Common myeloid progenitor, CD34-positive (primary cell): ENCODE measurements around the gene ZNF516.

ENCODE experiments used
- CTCF ChIA-PET: fragments of 350-600 bp; sonication (Branson Sonifier 250); formaldehyde crosslinking; loops from one replicate; lab custom pipeline; 2021; ENCODE audit warnings: antibody characterized with exemption; lab: Charles Lee
- POLR2A ChIA-PET: fragments of 350-600 bp; sonication (Branson Sonifier 250); formaldehyde crosslinking; loops from one replicate; lab custom pipeline; 2021; ENCODE audit warnings: antibody characterized with exemption; lab: Charles Lee
- DNase-seq, 3 donors: peaks; one replicate each; pipeline versions ENCODE4 v3.0.0 to v3.0.0-alpha.2; 2013
- H3K27ac ChIP-seq, 2 experiments: 1 replicate in 1 of 2; 2 replicates in 1 of 2; pipeline ENCODE4 v1.7.0; 2013; ENCODE audit warnings: inconsistent platforms in 2 of 2, low read length in 2 of 2, mild to moderate bottlenecking in 2 of 2, low read depth in 1 of 2, moderate library complexity in 1 of 2; ENCODE audit not compliant: severe bottlenecking in 2 of 2, insufficient read depth in 1 of 2, poor library complexity in 1 of 2
- H3K27me3 ChIP-seq, 5 experiments: replicated peaks in 2 of 5; 1 replicate in 3 of 5; 2 replicates in 2 of 5; pipeline versions ENCODE4 v1.6.1 to v1.7.0; 2013; ENCODE audit warnings: low read length in 4 of 5, mild to moderate bottlenecking in 2 of 5, moderate library complexity in 2 of 5, inconsistent platforms in 1 of 5; ENCODE audit not compliant: insufficient read depth in 5 of 5, control insufficient read depth in 4 of 5
- H3K36me3 ChIP-seq, 4 experiments: 1 replicate in 2 of 4; 2 replicates in 2 of 4; pipeline versions ENCODE4 v1.6.1 to v1.7.0; 2013; ENCODE audit warnings: low read length in 3 of 4, control low read depth in 1 of 4, mild to moderate bottlenecking in 1 of 4; ENCODE audit not compliant: control insufficient read depth in 4 of 4, insufficient read depth in 4 of 4
- H3K4me1 ChIP-seq, 4 experiments: 1 replicate in 3 of 4; 2 replicates in 1 of 4; pipeline versions ENCODE4 v1.6.1 to v1.7.1; 2013; ENCODE audit warnings: low read length in 3 of 4, mild to moderate bottlenecking in 3 of 4, control low read depth in 1 of 4, inconsistent platforms in 1 of 4, moderate library complexity in 1 of 4; ENCODE audit not compliant: control insufficient read depth in 4 of 4, insufficient read depth in 4 of 4; ENCODE audit errors: control extremely low read depth in 1 of 4
- H3K4me3 ChIP-seq, 7 experiments: 1 replicate in 4 of 7; 2 replicates in 3 of 7; pipeline versions ENCODE4 v1.5.1 to v1.7.0; 2013; ENCODE audit warnings: mild to moderate bottlenecking in 7 of 7, low read length in 6 of 7, moderate library complexity in 6 of 7, inconsistent platforms in 2 of 7, low read depth in 2 of 7, control low read depth in 1 of 7; ENCODE audit not compliant: insufficient read depth in 4 of 7, control insufficient read depth in 1 of 7; ENCODE audit errors: extremely low read depth in 1 of 7
- H3K9me3 ChIP-seq, 5 experiments: 1 replicate in 4 of 5; 2 replicates in 1 of 5; pipeline versions ENCODE4 v1.6.1 to v1.7.1; 2013; ENCODE audit warnings: low read length in 4 of 5, mild to moderate bottlenecking in 2 of 5, inconsistent platforms in 1 of 5, low read depth in 1 of 5, moderate library complexity in 1 of 5; ENCODE audit not compliant: control insufficient read depth in 4 of 5, insufficient read depth in 2 of 5; ENCODE audit errors: control extremely low read depth in 1 of 5
- WGBS: methylation state at CpG from one replicate; pipeline ENCODE4 v1.1.5; 2013; ENCODE audit not compliant: insufficient coverage; 5-methylcytosine and 5-hydroxymethylcytosine counted together

Gene ZNF516

GRCh38 chr18:76384861-76385680 lies 110.0 kb downstream of the ZNF516 start:
- no peaks in the 10 kb centered on the region for H3K9me3 ChIP-seq
- CTCF ChIA-PET: interaction anchor here (3.5 kb wide), 1 partner anchor 15 kb away, joined by 17 read pairs; no protein-coding TSS in a partner anchor
- no peak overlapping the region for H3K27ac ChIP-seq
- H3K27me3 ChIP-seq: no peaks in the 10 kb centered on the region
- H3K36me3 ChIP-seq: peaks cover 0 to 5% (median 3%) of the 10 kb centered on the region in 4 experiments
- H3K4me1 ChIP-seq: peaks cover 0 to 30% (median 23%) of the 10 kb centered on the region in 4 experiments
- DNase-seq: no peak
- no peak overlapping the region for H3K4me3 ChIP-seq
- 98% methylated on average over 33 of the region's 35 CpGs for WGBS
- POLR2A ChIA-PET: no interaction called here

- no peak for DNase-seq
- Histone ChIP-seq H3K27ac (no peak overlapping the region), H3K36me3 (peaks cover 0 to 13% (median 10%) of the 10 kb centered on the region in 4 experiments)
These were observed 110.8 kb downstream of the ZNF516 start for GRCh38 chr18:76384114-76384790.

GRCh38 chr18:76383636-76384035 lies 111.4 kb downstream of the ZNF516 start:
- ChIA-PET POLR2A (no interaction called here), CTCF (interaction anchor here (1.1 kb wide), 1 partner anchor 11 kb away, joined by 3 read pairs; no protein-coding TSS in a partner anchor)
- peaks cover 0 to 17% (median 11%) of the 10 kb centered on the region in 4 experiments for H3K4me1 ChIP-seq
- no peak overlapping the region for H3K4me3 ChIP-seq
- DNase-seq: no peak
- no peaks in the 10 kb centered on the region for H3K9me3 ChIP-seq
- no peaks in the 10 kb centered on the region for H3K27me3 ChIP-seq
- no peak overlapping the region for H3K27ac ChIP-seq
- WGBS: 98% methylated on average over 10 of the region's 13 CpGs
- peaks cover 0 to 17% (median 13%) of the 10 kb centered on the region in 4 experiments for H3K36me3 ChIP-seq

More at GRCh38 chr18:76384114-76384790, 110.8 kb downstream of the ZNF516 start:
- peaks cover 0 to 21% (median 16%) of the 10 kb centered on the region in 4 experiments for H3K4me1 ChIP-seq
- no peaks in the 10 kb centered on the region for H3K9me3 ChIP-seq
- 98% methylated on average over 5 of the region's 30 CpGs for WGBS
- CTCF ChIA-PET: no interaction called here
- H3K27me3 ChIP-seq: no peaks in the 10 kb centered on the region
- no peak overlapping the region for H3K4me3 ChIP-seq
- POLR2A ChIA-PET: no interaction called here

- no peaks in the 10 kb centered on the region for H3K27me3 ChIP-seq
- ChIA-PET CTCF (interaction anchor here (1.1 kb wide), 1 partner anchor 9 kb away, joined by 3 read pairs; no protein-coding TSS in a partner anchor), POLR2A (no interaction called here)
- no peak overlapping the region for H3K27ac ChIP-seq
- DNase-seq: no peak
- WGBS: 95% methylated on average over 8 of the region's 8 CpGs
- no peak overlapping the region for H3K4me3 ChIP-seq
- peaks cover 2 to 26% (median 17%) of the 10 kb centered on the region in 4 experiments for H3K36me3 ChIP-seq
- no peaks in the 10 kb centered on the region for H3K9me3 ChIP-seq
- H3K4me1 ChIP-seq: peaks cover 0 to 16% (median 10%) of the 10 kb centered on the region in 4 experiments
These were observed 112.8 kb downstream of the ZNF516 start for GRCh38 chr18:76382275-76382674.

GRCh38 chr18:76380791-76381405 lies 114.1 kb downstream of the ZNF516 start:
- WGBS: 93% methylated on average over 22 of the region's 26 CpGs
- no peak overlapping the region for H3K4me3 ChIP-seq
- H3K27me3 ChIP-seq: no peaks in the 10 kb centered on the region
- H3K9me3 ChIP-seq: no peaks in the 10 kb centered on the region
- peaks cover 0 to 10% (median 3%) of the 10 kb centered on the region in 4 experiments for H3K4me1 ChIP-seq
- H3K36me3 ChIP-seq: peaks cover 2 to 30% (median 19%) of the 10 kb centered on the region in 4 experiments
- no peak overlapping the region for H3K27ac ChIP-seq
- CTCF ChIA-PET: no interaction called here
- POLR2A ChIA-PET: no interaction called here
- DNase-seq: no peak

- no peaks in the 10 kb centered on the region for H3K9me3 ChIP-seq
- 97% methylated on average over 18 of the region's 19 CpGs for WGBS
- H3K4me1 ChIP-seq: peaks cover 0 to 15% (median 7%) of the 10 kb centered on the region in 4 experiments
- H3K36me3 ChIP-seq: peaks cover 2 to 30% (median 19%) of the 10 kb centered on the region in 4 experiments
- DNase-seq: no peak
- no peaks in the 10 kb centered on the region for H3K27me3 ChIP-seq
- H3K4me3 ChIP-seq: no peak overlapping the region
- no peak overlapping the region for H3K27ac ChIP-seq
- ChIA-PET CTCF (no interaction called here), POLR2A (no interaction called here)
These were observed 114.8 kb downstream of the ZNF516 start for GRCh38 chr18:76380127-76380729.
